CD4-positive, alpha-beta T cell treated with Interleukin-4 for 1 hour (primary cell): Measurements from ENCODE around the gene KLRC3.
"Not testable (repeated sequence)": the region's sequence is repeated elsewhere in the genome, so short reads cannot be mapped to it uniquely, and the experiment has no call there.

Experiments used
- DNase-seq, 2 donors: peaks; one replicate each; pipeline ENCODE4 v3.0.0-alpha.2; 2020 to 2022

The KLRC3 gene

DNA sequence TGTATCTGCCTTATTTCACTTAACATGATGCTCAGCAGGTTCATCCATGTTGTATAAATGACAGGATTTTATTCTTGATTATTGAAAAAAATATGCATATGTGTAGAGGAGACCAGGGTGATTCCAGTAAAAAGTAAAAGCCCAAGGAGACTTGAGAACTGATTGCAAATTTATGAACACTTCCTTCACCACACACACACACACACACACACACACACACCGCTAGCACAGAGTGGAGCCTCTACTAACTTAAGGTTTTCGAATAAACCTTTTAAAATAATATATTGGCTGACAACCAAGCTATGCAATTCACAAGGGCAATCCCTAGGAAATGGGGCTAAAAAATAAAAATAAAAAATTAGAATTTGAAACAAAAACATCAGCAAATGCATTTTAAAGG, 22.2 kb downstream of the KLRC3 start:
- no peak for DNase-seq

- peak; percentile 49 to 78 for DNase-seq
Observed at GRCh38 chr12:10397296-10397695, 23.1 kb downstream of the KLRC3 start.

- DNase-seq, result not testable (repeated sequence)
Observed at GRCh38 chr12:10396176-10396575, 24.2 kb downstream of the KLRC3 start.

DNA sequence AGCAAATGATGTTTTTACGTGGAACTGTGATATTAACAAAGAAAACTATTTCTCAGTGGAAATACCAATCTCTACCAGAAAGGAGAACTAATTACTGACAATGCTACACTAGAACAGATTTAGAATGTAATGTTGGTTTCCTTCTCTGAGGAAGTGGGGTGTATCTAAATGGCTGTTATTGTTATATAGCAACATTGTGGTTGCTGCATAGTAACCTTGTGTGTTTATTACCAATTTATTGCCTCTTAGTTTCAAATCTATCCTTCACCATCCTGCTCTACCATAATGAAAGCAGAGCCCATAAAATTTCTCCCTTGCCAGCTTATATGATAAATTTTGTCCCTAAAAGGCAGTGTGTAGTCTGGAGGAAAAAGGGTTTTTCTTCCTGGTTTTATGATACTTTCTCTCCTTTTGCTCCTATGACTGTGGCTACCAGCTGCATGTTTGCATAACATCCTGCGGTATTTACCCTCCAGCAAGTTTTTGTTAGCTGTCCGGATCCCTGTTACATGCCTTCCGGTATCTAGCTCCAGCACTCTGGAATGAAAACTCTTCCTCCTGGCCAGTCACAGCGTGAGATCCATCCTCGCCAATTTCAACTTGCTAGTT, 24.9 kb downstream of the KLRC3 start:
- peak; percentile 56 to 85 for DNase-seq

DNA sequence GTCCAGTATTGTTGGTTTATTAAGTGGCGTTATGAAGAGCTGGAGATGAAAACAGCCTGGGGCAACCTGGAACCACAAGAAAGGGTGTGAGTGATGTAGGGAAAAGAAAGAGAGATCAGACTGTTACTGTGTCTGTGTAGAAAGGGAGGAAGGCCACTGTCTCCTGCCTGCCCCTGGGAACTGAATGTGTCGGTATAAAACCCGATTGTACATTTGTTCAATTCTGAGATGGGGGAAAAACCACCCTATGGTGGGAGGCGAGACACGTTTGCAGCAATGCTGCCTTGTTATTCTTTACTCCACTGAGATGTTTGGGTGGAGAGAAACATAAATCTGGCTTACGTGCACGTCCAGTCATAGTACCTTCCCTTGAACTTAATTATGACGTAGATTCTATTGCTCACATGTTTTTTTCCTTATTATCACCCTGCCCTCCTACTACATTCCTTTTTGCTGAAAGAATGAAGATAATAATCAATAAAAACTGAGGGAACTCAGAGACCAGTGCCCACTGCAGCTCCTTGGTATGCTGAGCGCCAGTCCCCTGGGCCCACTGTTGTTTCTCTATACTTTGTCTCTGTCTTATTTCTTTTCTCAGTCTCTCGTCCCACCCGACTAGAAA, 25.8 kb downstream of the KLRC3 start:
- DNase-seq, result peak; percentile 76 to 80

DNA sequence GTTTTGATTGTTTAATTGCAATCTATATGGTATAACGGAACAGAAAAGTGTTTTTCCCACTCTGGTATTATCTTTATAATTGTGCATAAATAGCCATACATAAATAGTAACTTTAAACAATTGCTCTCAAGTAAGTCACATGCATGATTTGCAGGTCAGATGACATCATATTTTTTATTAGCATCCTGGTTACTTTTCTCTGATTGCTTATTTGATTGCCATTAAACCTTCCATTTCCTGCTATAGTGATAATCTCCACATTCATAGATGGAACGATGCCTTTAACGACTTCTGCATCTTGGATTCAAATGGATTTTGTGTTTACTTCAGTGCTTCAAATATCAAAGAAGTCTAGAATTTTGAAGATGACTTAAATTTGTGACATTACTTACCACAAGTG, 27.1 kb downstream of the KLRC3 start:
- DNase-seq, result no peak

DNA sequence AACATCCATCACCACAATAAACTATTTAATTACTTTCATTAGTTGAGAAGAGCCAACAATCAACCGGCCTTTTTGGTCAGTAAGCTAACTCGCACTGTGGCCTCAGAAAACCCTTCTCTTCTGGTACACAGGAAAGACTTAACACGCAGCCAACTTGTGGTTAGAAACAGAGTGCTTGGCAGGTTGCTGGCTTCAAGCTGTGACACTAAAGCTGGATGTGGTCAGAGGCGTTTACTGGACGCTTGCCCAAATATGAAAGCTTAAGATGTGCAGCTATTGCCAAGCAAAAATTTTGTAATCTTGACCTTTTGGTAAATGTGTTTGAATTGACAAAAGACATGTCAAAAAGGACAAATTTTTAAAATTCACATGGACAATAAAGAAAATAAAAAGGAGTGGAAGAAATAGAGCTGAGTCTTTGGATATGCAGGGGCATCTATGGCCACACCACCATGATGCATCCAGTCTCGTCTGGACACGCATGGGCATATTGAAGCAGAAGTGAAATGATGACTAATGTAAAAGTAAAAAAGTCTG, 27.9 kb downstream of the KLRC3 start:
- DNase-seq, result peak; percentile 71 to 72

- DNase-seq, result not testable (repeated sequence)
Observed at GRCh38 chr12:10390991-10391390, 29.4 kb downstream of the KLRC3 start.

GRCh38 chr12:10389904-10390303, 30.5 kb downstream of the KLRC3 start, which contains the start of gene KLRK1:
KLRK1 (minus strand) TSS chr12:10390041; CDS start chr12:10388810, 1,231 bp downstream.
- DNase-seq, result peak in 1 of 2 donors; percentile 57

DNA sequence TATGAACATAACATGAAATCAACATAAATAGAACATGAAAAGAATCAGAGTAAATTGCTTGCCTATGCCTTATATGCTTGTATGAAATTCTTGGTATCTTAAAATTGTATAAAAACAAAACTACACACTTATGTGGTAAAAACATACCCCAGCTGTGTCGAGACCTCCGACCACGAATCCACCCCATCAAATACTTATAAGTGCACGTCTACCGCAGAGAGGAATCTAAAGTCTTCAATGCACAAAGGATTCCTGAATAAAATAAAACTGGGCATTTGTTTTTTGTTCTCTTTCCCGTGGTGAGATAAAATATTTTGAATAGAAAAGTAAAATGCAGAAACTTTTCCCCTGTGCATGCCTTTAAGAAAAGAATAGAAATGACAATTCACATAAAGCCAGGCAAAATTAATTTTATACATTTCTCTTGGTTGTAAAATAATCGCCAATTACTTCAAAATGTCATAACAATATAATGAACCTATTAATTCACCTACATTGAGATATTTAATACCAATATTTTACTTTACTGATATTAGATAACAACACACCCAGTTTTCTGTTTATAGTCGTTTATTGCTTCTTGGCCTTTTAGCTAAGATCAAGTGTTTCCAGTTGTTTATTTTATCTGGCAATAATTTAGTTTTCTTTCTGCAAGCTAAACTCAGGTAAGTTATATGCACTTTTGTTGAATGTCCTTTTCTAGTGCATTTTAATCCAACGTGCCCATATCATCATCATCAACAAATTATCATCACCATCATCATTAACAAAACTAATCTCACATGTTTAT, 31.6 kb downstream of the KLRC3 start:
- DNase-seq, result peak in 1 of 2 donors; percentile 51

DNA sequence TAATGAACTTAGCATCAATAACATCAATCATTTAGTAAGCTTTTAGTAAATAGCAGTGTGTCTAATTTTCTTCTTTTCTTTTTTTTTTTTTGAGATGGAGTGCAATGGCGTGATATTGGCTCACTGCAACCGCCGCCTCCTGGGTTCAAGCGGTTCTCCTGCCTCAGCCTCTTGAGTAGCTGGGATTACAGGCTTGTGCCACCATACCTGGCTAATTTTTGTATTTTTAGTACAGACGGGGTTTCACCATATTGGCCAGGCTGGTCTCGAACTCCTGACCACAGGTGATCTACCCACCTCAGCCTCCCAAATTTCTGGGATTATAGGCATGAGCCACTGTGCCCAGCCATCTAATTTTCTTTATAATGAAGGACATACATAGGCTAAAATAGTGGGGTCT, 32.9 kb downstream of the KLRC3 start:
- DNase-seq, result peak in 1 of 2 donors; percentile 23

DNA sequence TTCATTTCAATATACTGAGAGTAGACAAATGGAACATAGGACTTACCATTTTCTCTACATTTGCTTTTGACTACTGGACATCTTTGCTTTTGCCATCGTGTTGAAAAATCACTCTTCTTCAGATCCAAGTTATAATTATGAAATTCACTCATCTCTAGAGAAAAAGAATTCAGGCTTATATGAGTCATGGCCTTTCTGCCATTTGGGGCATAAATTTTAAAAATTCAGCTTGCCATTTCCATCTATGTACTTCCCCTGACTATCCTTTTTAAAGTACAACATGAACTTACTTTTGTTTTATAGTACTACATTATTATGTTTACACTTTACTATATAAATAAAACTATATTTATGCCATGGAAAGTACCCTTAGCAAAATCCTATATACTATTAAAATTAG, 33.5 kb downstream of the KLRC3 start:
- no peak for DNase-seq

DNA sequence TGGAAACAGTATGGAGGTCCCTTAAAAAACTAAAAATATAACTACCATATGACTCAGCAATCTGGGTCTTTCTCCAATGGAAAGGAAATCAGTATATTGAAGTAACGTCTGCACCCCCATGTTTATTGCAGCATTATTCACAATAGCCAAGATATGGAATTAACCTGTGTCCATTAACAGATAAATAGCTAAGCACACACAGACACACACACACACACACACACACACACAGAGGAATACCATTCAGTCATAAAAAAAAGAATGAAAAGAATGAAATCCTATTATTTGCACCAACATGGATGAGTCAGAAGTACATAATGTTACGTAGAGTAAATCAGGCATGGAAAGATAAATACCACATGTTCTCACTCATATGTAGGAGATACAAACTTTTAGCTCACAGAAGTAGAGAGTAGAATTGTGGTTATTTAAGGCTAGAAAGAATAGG, 35.2 kb downstream of the KLRC3 start:
- no peak for DNase-seq

GRCh38 chr12:10384191-10384590, 36.2 kb downstream of the KLRC3 start:
- no peak for DNase-seq

GRCh38 chr12:10381928-10382628, 38.3 kb downstream of the KLRC3 start:
- DNase-seq, result no peak

- not testable (repeated sequence) for DNase-seq
Observed at GRCh38 chr12:10378737-10379136, 41.7 kb downstream of the KLRC3 start.

DNA sequence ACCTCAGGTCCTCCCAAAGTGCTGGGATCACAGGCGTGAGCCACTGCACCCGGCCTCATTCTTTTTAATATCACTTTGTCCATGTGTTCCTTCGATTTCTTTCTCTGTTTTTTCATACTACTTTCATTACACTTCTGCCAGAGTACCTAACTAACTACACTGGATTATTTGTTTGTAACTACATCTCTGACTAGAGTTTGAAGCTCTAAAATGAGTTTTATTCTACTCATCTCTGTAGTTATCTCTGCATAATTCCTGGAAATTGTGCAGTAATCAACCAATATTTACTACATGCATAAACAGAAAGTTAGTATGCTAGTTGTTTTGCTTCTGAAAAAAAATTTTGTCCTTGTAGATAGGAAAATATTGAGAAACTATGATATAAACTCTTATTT, 45.8 kb downstream of the KLRC3 start:
- DNase-seq, result no peak

- peak in 1 of 2 donors; percentile 28 for DNase-seq
Observed at GRCh38 chr12:10372559-10372958, 47.8 kb downstream of the KLRC3 start.

GRCh38 chr12:10371893-10372535, 48.4 kb downstream of the KLRC3 start:
- DNase-seq, result not testable (repeated sequence)

DNA sequence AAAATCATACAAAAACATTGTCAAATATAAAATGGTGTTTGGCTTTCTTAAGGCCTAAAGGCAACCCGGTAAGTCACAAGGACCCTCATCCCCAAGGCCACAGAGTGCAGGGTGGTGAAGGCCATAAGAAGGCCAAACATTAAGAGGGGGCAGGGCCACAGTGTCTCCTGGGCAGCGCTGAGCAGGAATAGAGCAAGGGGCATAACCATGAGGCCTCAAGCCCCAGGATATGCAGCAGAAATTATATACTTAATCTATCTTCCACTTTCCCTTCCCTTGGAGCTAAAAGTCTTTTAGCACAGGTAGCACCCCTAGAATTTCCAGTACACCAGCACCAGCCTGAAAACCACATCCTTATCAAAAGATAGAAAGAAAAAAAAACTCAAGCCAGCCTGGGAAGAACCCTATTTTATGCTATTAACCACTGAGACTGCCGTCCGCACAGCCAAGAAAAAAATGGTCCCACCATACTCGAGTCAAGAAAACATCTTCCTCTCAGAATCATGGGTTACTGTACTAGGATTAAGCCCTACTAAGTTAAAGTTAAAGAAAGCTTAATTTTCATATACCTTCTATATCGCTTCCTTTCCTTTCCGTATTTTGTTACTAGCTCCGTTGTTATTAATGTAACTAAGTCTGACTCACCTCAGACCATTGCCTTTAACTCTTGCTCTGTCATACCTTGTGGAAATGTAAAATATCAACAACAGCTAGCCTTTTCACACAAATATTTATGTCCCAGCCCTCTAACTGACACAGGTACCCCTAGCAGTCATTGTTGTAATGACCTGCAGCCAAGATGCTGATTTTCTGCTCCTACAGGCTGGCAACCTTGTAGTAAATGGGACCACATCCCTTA, 50.6 kb downstream of the KLRC3 start:
- DNase-seq, result peak in 1 of 2 donors; percentile 48
